ENCODE results near the gene RNF168.
"Not testable (repeated sequence)": the region's sequence is repeated elsewhere in the genome, so short reads cannot be mapped to it uniquely, and the experiment has no call there.

Gene RNF168

GRCh38 chr3:196503196-196504076 lies at the start of gene RNF168:
RNF168 (minus strand) TSS chr3:196503768; CDS start chr3:196503173, 595 bp downstream.
- peak; percentile 76 for DNase-seq

GRCh38 chr3:196552253-196552652 lies 48.7 kb upstream of the RNF168 start:
- no peak for DNase-seq

- not testable (repeated sequence) for DNase-seq
Observed at GRCh38 chr3:196550172-196550571, 46.6 kb upstream of the RNF168 start.

GRCh38 chr3:196549312-196549711 lies 45.7 kb upstream of the RNF168 start:
- not testable (repeated sequence) for DNase-seq

- no peak for DNase-seq
Observed at GRCh38 chr3:196547067-196547466, 43.5 kb upstream of the RNF168 start.

- no peak for DNase-seq
Observed at GRCh38 chr3:196546537-196546936, 43.0 kb upstream of the RNF168 start.

GRCh38 chr3:196544491-196544992 lies 41.0 kb upstream of the RNF168 start:
- DNase-seq: no peak

GRCh38 chr3:196541684-196542445 lies 38.3 kb upstream of the RNF168 start:
- DNase-seq: no peak

- no peak for DNase-seq
Observed at GRCh38 chr3:196537319-196537984, 33.9 kb upstream of the RNF168 start.

GRCh38 chr3:196533260-196533681 lies 29.7 kb upstream of the RNF168 start:
- DNase-seq: no peak

GRCh38 chr3:196531418-196531817 lies 27.9 kb upstream of the RNF168 start:
- DNase-seq: no peak

- no peak for DNase-seq
Observed at GRCh38 chr3:196528639-196529233, 25.2 kb upstream of the RNF168 start.

- DNase-seq: no peak
Observed at GRCh38 chr3:196525141-196525540, 21.6 kb upstream of the RNF168 start.

GRCh38 chr3:196524527-196524926 lies 21.0 kb upstream of the RNF168 start:
- DNase-seq: no peak

GRCh38 chr3:196523841-196524240 lies 20.3 kb upstream of the RNF168 start:
- DNase-seq: no peak

- not testable (repeated sequence) for DNase-seq
Observed at GRCh38 chr3:196521291-196521690, 17.7 kb upstream of the RNF168 start.

- DNase-seq: no peak
Observed at GRCh38 chr3:196519718-196520082, 16.1 kb upstream of the RNF168 start.

- peak; percentile 48 for DNase-seq
Observed at GRCh38 chr3:196518966-196519717, 15.6 kb upstream of the RNF168 start.

- DNase-seq: no peak
Observed at GRCh38 chr3:196517919-196518318, 14.4 kb upstream of the RNF168 start.

- DNase-seq: no peak
Observed at GRCh38 chr3:196517162-196517800, 13.7 kb upstream of the RNF168 start.

GRCh38 chr3:196514913-196515621 lies 11.5 kb upstream of the RNF168 start, which contains the start of gene SMCO1:
SMCO1 (minus strand) TSS chr3:196515346; CDS start chr3:196515209, 137 bp downstream.
- DNase-seq: no peak

Data from T1000 (cell line).